Choroid plexus epithelial cell (primary cell): ENCODE measurements around the gene ZNF365.

Experiments used
- DNase-seq: peaks from one replicate; pipeline ENCODE4 v3.0.0-alpha.2; 2010; ENCODE audit warnings: low read depth
- H3K4me3 ChIP-seq: 2 replicates; pipeline ENCODE4 v1.5.1; 2011; ENCODE audit warnings: low read depth, mild to moderate bottlenecking, control low read depth, low read length, moderate library complexity
- CTCF ChIP-seq: conservative IDR thresholded peaks from 2 replicates; pipeline ENCODE4 v1.5.1; 2011; ENCODE audit warnings: low read depth, mild to moderate bottlenecking, control low read depth, inconsistent platforms, low read length, moderate library complexity

ZNF365 gene

DNA sequence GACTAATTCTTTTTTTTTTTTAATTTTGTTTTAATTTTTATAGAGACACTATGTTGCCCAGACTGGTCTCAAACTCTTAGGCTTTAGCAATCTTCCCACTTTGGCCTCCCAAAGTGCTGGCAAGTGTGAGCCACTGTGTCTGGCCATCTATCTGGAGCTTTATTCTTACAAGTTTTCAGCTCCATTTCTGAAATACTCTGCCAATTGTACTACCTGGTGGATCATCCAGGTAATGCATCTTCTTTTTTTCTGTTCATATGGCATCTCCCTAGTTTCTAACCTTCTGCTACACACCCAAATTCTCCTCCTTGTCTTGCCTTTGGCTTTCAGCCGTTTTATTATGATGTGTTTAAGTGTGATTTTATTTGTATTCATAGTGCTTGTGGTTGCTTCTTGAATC, 40.2 kb downstream of the ZNF365 start:
- no peak for TF ChIP-seq CTCF
- DNase-seq: peak; percentile 34
- no peak overlapping the region for H3K4me3 ChIP-seq

- TF ChIP-seq CTCF: peak; percentile 3
- peak; percentile 28 for DNase-seq
These were observed 48.0 kb downstream of the ZNF365 start for GRCh38 chr10:62422068-62422590.

DNA sequence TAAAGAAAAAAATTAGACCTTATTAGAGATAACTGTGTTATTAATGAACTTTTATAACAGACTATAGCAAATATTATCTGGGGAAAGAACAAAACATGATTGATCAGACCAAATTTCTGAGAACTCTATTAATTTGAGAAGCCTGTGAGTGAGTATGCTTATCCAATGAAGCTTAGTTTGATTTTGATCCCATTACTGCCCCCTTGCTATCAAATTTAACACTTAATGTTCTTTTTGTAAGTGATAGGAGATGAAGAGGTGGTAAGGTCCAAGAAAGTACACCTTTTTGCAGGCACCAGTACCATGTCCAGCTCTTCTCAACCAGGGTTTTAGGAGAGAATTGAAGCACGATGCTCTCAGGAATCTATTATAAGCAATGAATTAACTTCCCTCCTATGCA, 49.9 kb downstream of the ZNF365 start:
- no peak for TF ChIP-seq CTCF
- no peak overlapping the region for H3K4me3 ChIP-seq
- peak; percentile 13 for DNase-seq

More at GRCh38 chr10:62422068-62422590, 48.0 kb downstream of the ZNF365 start:
- H3K4me3 ChIP-seq: no peak overlapping the region

- no peak for TF ChIP-seq CTCF
- DNase-seq: no peak
- H3K4me3 ChIP-seq: no peak overlapping the region
These were observed 51.9 kb downstream of the ZNF365 start for GRCh38 chr10:62426086-62426485.

- no peak for DNase-seq
- TF ChIP-seq CTCF: no peak
- no peak overlapping the region for H3K4me3 ChIP-seq
These were observed 52.4 kb downstream of the ZNF365 start for GRCh38 chr10:62426600-62426999.

DNA sequence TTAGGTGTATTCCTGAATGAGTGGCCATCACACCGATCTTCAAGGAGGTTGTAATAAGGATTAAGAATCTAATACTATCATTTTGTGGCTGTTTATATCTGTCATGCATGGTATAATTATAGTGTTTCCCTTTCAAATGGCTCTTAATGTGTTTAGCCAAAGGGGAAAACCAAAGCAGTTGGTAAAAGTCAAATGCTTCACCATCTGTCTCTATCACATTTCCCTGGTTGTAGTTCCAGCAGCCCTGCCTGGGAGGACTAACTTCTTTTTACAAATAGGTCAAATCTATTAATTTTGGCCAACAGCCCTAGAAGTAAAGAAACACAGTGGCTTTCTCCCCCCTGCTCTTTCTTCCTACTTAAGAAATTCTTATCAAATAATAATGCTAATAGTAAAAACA, 56.7 kb downstream of the ZNF365 start:
- no peak for TF ChIP-seq CTCF
- H3K4me3 ChIP-seq: no peak overlapping the region
- DNase-seq: no peak

GRCh38 chr10:62433181-62433692, 59.1 kb downstream of the ZNF365 start:
- TF ChIP-seq CTCF: no peak
- peak; percentile 86 for DNase-seq
- H3K4me3 ChIP-seq: no peak overlapping the region
